Stimulated activated CD4-positive, alpha-beta T cell treated with anti-CD3 and anti-CD28 coated beads, Interleukin-15, amount 100 ng/mL, for 48 hours (primary cell): Measurements from ENCODE around the gene IDH3A.

ENCODE experiments used
- DNase-seq, 2 donors: peaks; one replicate each; pipeline ENCODE4 v3.0.0-alpha.2; 2020; ENCODE audit warnings: low read depth in 2 of 2

Gene IDH3A

GRCh38 chr15:78216276-78217104, 67.3 kb downstream of the IDH3A start:
- no peak for DNase-seq

GRCh38 chr15:78220713-78221112, 71.6 kb downstream of the IDH3A start:
- no peak for DNase-seq
